PC-3 (cell line): ENCODE results near the gene DOCK10. TPM values are rescaled to one million over a fixed set of nuclear protein-coding genes. Genes with fewer than 3 reads are reported as not detected.
"Not testable (repeated sequence)": the region's sequence is repeated elsewhere in the genome, so short reads cannot be mapped to it uniquely, and the experiment has no call there.

Experiments used
- ATAC-seq: fragments of 200-7000 bp; cut with Tn5 transposase; 2 replicates; pipeline ENCODE4 v1.9.1; 2020; ENCODE audit warnings: mild to moderate bottlenecking, moderate library complexity
- BruUV-seq: library from RNA; stranded (reverse); fragments of 400-500 nt; replicated peaks from 2 replicates; lab custom pipeline; 2021; lab: Mats Ljungman, UMichigan
- CTCF ChIA-PET: fragments of 300-600 bp; sonication (Branson Sonifier 250); formaldehyde crosslinking; loops from one replicate; lab custom pipeline; 2022; ENCODE audit warnings: antibody characterized with exemption; lab: Charles Lee
- POLR2A ChIA-PET: fragments of 300-600 bp; sonication (Branson Sonifier 250); formaldehyde crosslinking; loops from one replicate; lab custom pipeline; 2022; ENCODE audit warnings: antibody characterized with exemption; ENCODE audit not compliant: unreplicated experiment; lab: Charles Lee
- DNase-seq: peaks from one replicate; pipeline ENCODE4 v3.0.0-alpha.2; 2015
- H2AFZ ChIP-seq: fragments of 300-600 bp; sonication (generic); 2 replicates; pipeline ENCODE4 v1.6.0; 2016; ENCODE audit warnings: antibody characterized with exemption, low read length
- H3F3A ChIP-seq: fragments of 300-600 bp; sonication (generic); one replicate; pipeline ENCODE4 v1.6.0; 2017; ENCODE audit warnings: antibody characterized with exemption, low read length, control low read depth, mild to moderate bottlenecking; ENCODE audit not compliant: unreplicated experiment
- H3K27ac ChIP-seq: fragments of 300-600 bp; sonication (generic); 2 replicates; pipeline ENCODE4 v1.5.1; 2016; ENCODE audit warnings: mild to moderate bottlenecking, low read length
- H3K27me3 ChIP-seq: fragments of 300-600 bp; sonication (generic); 2 replicates; pipeline ENCODE4 v1.6.1; 2016; ENCODE audit warnings: low read length, mixed read lengths
- H3K36me3 ChIP-seq: fragments of 300-600 bp; sonication (generic); 2 replicates; pipeline ENCODE4 v1.6.1; 2016; ENCODE audit warnings: low read depth, mixed run types, low read length, mixed read lengths
- H3K4me1 ChIP-seq: fragments of 300-600 bp; sonication (generic); 2 replicates; pipeline ENCODE4 v1.5.1; 2016; ENCODE audit warnings: low read length; ENCODE audit not compliant: insufficient read depth
- H3K4me2 ChIP-seq: fragments of 300-600 bp; sonication (generic); 2 replicates; pipeline ENCODE4 v1.6.0; 2016; ENCODE audit warnings: low read length
- H3K4me3 ChIP-seq: fragments of 300-600 bp; sonication (generic); 2 replicates; pipeline ENCODE4 v1.5.1; 2016; ENCODE audit warnings: mild to moderate bottlenecking, low read length, mixed read lengths
- H3K79me2 ChIP-seq: fragments of 300-600 bp; sonication (generic); 2 replicates; pipeline ENCODE4 v1.6.1; 2017; ENCODE audit warnings: low read length, mixed read lengths
- H3K9ac ChIP-seq: fragments of 300-600 bp; sonication (generic); 2 replicates; pipeline ENCODE4 v1.6.0; 2016; ENCODE audit warnings: mild to moderate bottlenecking, low read length
- H3K9me2 ChIP-seq: fragments of 300-600 bp; sonication (generic); replicated peaks from 2 replicates; pipeline ENCODE4 v1.6.1; 2016; ENCODE audit warnings: mixed run types, low read length, mixed read lengths
- H3K9me3 ChIP-seq: fragments of 300-600 bp; sonication (generic); 2 replicates; pipeline ENCODE4 v1.6.1; 2016; ENCODE audit warnings: low read length, mixed read lengths
- H4K20me1 ChIP-seq: fragments of 300-600 bp; sonication (generic); 2 replicates; pipeline ENCODE4 v1.6.1; 2016; ENCODE audit warnings: low read length, mixed read lengths
- CTCF ChIP-seq: fragments of 300-600 bp; sonication (generic); conservative IDR thresholded peaks from 2 replicates; pipeline ENCODE4 v1.5.1; 2017; ENCODE audit warnings: antibody characterized with exemption, low read depth, mild to moderate bottlenecking, low read length
- EZH2 ChIP-seq: fragments of 300-600 bp; sonication (generic); IDR thresholded peaks from one replicate; pipeline ENCODE4 v1.6.1; 2017; ENCODE audit warnings: antibody characterized with exemption, mild to moderate bottlenecking, low read length; ENCODE audit not compliant: unreplicated experiment
- EZH2phosphoT487 ChIP-seq: fragments of 300-600 bp; sonication (generic); IDR thresholded peaks from 2 replicates; pipeline ENCODE4 v1.6.1; 2018; ENCODE audit warnings: mild to moderate bottlenecking, antibody characterized with exemption, low read length, borderline replicate concordance
- intact Hi-C: fragments of 100-400 bp; cut with micrococcal nuclease; formaldehyde crosslinking; loops from 2 replicates; pipeline ENCODE4 v1.9.0; 2023
- total RNA-seq: library from RNA; depleted of rRNA; stranded (reverse); fragments of >200 nt; gene quantifications from 2 replicates; pipeline ENCODE4 v1.2.3, GENCODE V29; 2014

DOCK10 gene
- total RNA-seq, 1 experiment from 2014 or later, result 23.1 TPM

DNA sequence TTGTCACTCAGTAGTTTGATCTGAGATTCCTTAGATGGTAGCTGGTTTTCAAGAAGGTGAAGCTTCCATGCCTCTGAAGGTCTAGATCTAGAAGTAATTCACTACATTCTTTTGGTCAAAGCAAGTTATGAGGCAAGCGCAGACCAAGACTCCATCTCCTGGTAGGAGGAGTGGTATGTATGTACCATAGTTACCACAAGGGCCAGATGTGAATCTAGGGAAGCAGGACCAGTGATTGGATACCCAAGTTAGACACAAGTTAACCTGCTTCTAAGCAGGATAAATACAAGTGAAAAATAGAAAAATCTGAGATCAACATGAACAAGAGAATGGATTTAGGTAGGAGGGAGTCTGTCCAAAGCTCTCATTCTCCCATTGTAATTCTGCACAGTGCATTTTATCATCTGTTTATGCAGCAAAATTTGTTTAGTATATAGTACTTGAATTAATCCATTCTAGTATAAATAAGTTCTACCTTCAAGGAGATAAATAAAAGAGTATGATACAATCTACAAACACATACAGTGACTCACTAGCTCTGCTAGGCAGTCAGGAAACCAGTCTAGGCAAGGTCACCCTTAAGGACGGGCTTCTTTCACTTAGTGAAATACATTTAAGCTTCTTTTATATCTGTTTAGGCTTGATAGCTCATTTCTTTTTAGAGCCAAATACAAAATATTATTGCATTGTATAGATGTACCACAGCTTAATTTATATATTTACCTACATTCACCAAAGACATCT lies 14.2 kb upstream of the DOCK10 start:
- Histone ChIP-seq H3K4me2 (no peak overlapping the region), H3K9me2 (no peaks in the 10 kb centered on the region), H3K4me1 (peaks cover 9% of the 10 kb centered on the region; the same call in 1 of the 2 replicates), H3K27me3 (no peaks in the 10 kb centered on the region), H3K9me3 (no peaks in the 10 kb centered on the region), H3K79me2 (no peaks in the 10 kb centered on the region), H3K36me3 (no peaks in the 10 kb centered on the region), H2AFZ (no peak overlapping the region), H3K4me3 (no peak overlapping the region), H4K20me1 (no peaks in the 10 kb centered on the region), H3K9ac (no peak overlapping the region), H3F3A (no peaks in the 10 kb centered on the region), H3K27ac (no peak overlapping the region)
- intact Hi-C loops, result no loop called here
- no TSS peak for BruUV-seq
- peak; percentile 65 for DNase-seq
- POLR2A ChIA-PET, result interaction anchor here (0.5 kb wide), 1 partner anchor 52 kb away, joined by 4 read pairs; no protein-coding TSS in a partner anchor
- CTCF ChIA-PET, result no interaction called here
- peak; percentile 99 for ATAC-seq
- TF ChIP-seq EZH2, result no peak
- TF ChIP-seq EZH2phosphoT487, result no peak
- TF ChIP-seq CTCF, result no peak

GRCh38 chr2:225055714-225056113 lies 13.4 kb upstream of the DOCK10 start:
- H3K4me2 ChIP-seq, result no peak overlapping the region
- H3K27me3 ChIP-seq, result no peaks in the 10 kb centered on the region
- H3K9ac ChIP-seq, result no peak overlapping the region
- ATAC-seq (no peak), DNase-seq (no peak)
- ChIA-PET POLR2A (no interaction called here), CTCF (no interaction called here)
- H4K20me1 ChIP-seq, result no peaks in the 10 kb centered on the region
- no TSS peak for BruUV-seq
- no peaks in the 10 kb centered on the region for H3K9me2 ChIP-seq
- no peaks in the 10 kb centered on the region for H3F3A ChIP-seq
- TF ChIP-seq CTCF (no peak), EZH2 (no peak), EZH2phosphoT487 (no peak)
- no peaks in the 10 kb centered on the region for H3K9me3 ChIP-seq
- H3K4me1 ChIP-seq, result peaks cover 9% of the 10 kb centered on the region; the same call in 1 of the 2 replicates
- no peak overlapping the region for H3K27ac ChIP-seq
- H3K4me3 ChIP-seq, result no peak overlapping the region
- no peaks in the 10 kb centered on the region for H3K79me2 ChIP-seq
- no peak overlapping the region for H2AFZ ChIP-seq
- intact Hi-C loops, result no loop called here
- no peaks in the 10 kb centered on the region for H3K36me3 ChIP-seq

- Histone ChIP-seq H4K20me1 (no peaks in the 10 kb centered on the region), H3K4me2 (no peak overlapping the region), H3F3A (no peaks in the 10 kb centered on the region), H2AFZ (no peak overlapping the region), H3K79me2 (no peaks in the 10 kb centered on the region), H3K9me2 (no peaks in the 10 kb centered on the region), H3K27me3 (no peaks in the 10 kb centered on the region), H3K9me3 (no peaks in the 10 kb centered on the region), H3K9ac (no peak overlapping the region), H3K4me1 (peaks cover 9% of the 10 kb centered on the region; the same call in 1 of the 2 replicates), H3K36me3 (no peaks in the 10 kb centered on the region), H3K27ac (no peak overlapping the region), H3K4me3 (no peak overlapping the region)
- ChIA-PET CTCF (no interaction called here), POLR2A (interaction anchor here (0.6 kb wide), 1 partner anchor 51 kb away, joined by 3 read pairs; no protein-coding TSS in a partner anchor)
- intact Hi-C loops, result no loop called here
- no peak for TF ChIP-seq EZH2
- TF ChIP-seq EZH2phosphoT487, result no peak
- TF ChIP-seq CTCF, result no peak
- peak; percentile 40 for ATAC-seq
- no TSS peak for BruUV-seq
- DNase-seq, result no peak
Measured at GRCh38 chr2:225052703-225053102, 10.4 kb upstream of the DOCK10 start.

- DNase-seq, CTCF ChIA-PET: not testable (repeated sequence)
Measured at GRCh38 chr2:225047502-225047901, 5.2 kb upstream of the DOCK10 start.

More at GRCh38 chr2:225047502-225047901, 5.2 kb upstream of the DOCK10 start:
- ATAC-seq, H3K27me3 ChIP-seq, H3K36me3 ChIP-seq, H2AFZ ChIP-seq, H3K9me2 ChIP-seq, H4K20me1 ChIP-seq, intact Hi-C loops, BruUV-seq, H3F3A ChIP-seq, H3K4me1 ChIP-seq, H3K4me3 ChIP-seq, H3K79me2 ChIP-seq, H3K27ac ChIP-seq, H3K9ac ChIP-seq, H3K9me3 ChIP-seq, H3K4me2 ChIP-seq, POLR2A ChIA-PET: not testable (repeated sequence)
